K562 (cell line): ENCODE results near the gene VPS4A. TPM values are rescaled to one million over a fixed set of nuclear protein-coding genes. Genes with fewer than 3 reads are reported as not detected.

Experiments
- ARID2 ChIP-seq: fragments of 450-650 bp; IDR thresholded peaks from 2 replicates; pipeline ENCODE4 v1.6.1; 2017; ENCODE audit warnings: antibody characterized with exemption, mild to moderate bottlenecking
- ATF1 ChIP-seq, 2 experiments: fragments of 450-650 bp in 1 of 2; IDR thresholded peaks; 2 replicates each; pipeline ENCODE4 v1.6.1; 2016; ENCODE audit warnings: missing compliant biosample characterization in 1 of 2, missing genetic modification characterization in 1 of 2
- ATF7 ChIP-seq: fragments of 450-650 bp; IDR thresholded peaks from 2 replicates; pipeline ENCODE4 v1.7.1; 2014; ENCODE audit warnings: mild to moderate bottlenecking, moderate library complexity
- CBX8 ChIP-seq: fragments of 200-600 bp; sonication (generic); IDR thresholded peaks from 2 replicates; pipeline ENCODE4 v1.6.1; 2012; ENCODE audit warnings: borderline replicate concordance, mixed run types, low read depth, mild to moderate bottlenecking, moderate library complexity, mixed read lengths, low read length, control low read depth, inconsistent platforms; ENCODE audit not compliant: poor library complexity, severe bottlenecking; ENCODE audit errors: extremely low read depth
- CXXC5 ChIP-seq: fragments of 250-450 bp; sonication (Bioruptor Pico); IDR thresholded peaks from 2 replicates; pipeline ENCODE4 v1.8.0; 2022; ENCODE audit warnings: inconsistent platforms, mild to moderate bottlenecking, moderate library complexity
- ETS2 ChIP-seq: IDR thresholded peaks from 2 replicates; pipeline ENCODE4 v1.6.1; 2016; ENCODE audit warnings: borderline replicate concordance, missing genetic modification characterization, mild to moderate bottlenecking, moderate library complexity, missing compliant biosample characterization; ENCODE audit not compliant: poor library complexity, severe bottlenecking
- FOXP1 ChIP-seq: sonication (generic); formaldehyde crosslinking; IDR thresholded peaks from 2 replicates; pipeline ENCODE4 v1.8.0; 2022; ENCODE audit warnings: mild to moderate bottlenecking, missing genetic modification reagents
- HBP1 ChIP-seq: fragments of 450-650 bp; formaldehyde crosslinking; IDR thresholded peaks from 2 replicates; pipeline ENCODE4 v1.4.0; 2022; ENCODE audit warnings: missing genetic modification characterization
- HDAC2 ChIP-seq: fragments of 450-650 bp; IDR thresholded peaks from 2 replicates; pipeline ENCODE4 v1.6.1; 2016; ENCODE audit warnings: mild to moderate bottlenecking
- HDAC3 ChIP-seq: fragments of 450-650 bp; IDR thresholded peaks from 2 replicates; pipeline ENCODE4 v1.6.1; 2018; ENCODE audit warnings: borderline replicate concordance, mild to moderate bottlenecking, moderate library complexity; ENCODE audit not compliant: partially characterized antibody
- IRF9 ChIP-seq: fragments of 450-650 bp; IDR thresholded peaks from 2 replicates; pipeline ENCODE4 v1.6.1; 2016; ENCODE audit warnings: missing biosample characterization, missing genetic modification characterization
- NRF1 ChIP-seq, 2 experiments: fragments of 450-650 bp; IDR thresholded peaks in 1 of 2; conservative IDR thresholded peaks in 1 of 2; 2 replicates each; pipeline ENCODE4 v1.6.1; 2014; ENCODE audit warnings: mild to moderate bottlenecking in 2 of 2
- PHF20 ChIP-seq: fragments of 450-650 bp; IDR thresholded peaks from 2 replicates; pipeline ENCODE4 v1.6.1; 2018; ENCODE audit not compliant: partially characterized antibody
- POLR2B ChIP-seq: fragments of 450-650 bp; IDR thresholded peaks from 2 replicates; pipeline ENCODE4 v1.6.1; 2018; ENCODE audit warnings: low read depth; ENCODE audit not compliant: partially characterized antibody
- RBM39 ChIP-seq: fragments of 200-400 bp; formaldehyde crosslinking; optimal IDR thresholded peaks from 2 replicates; pipeline ENCODE3; 2018; ENCODE audit warnings: low read depth, low read length
- RHOXF2B ChIP-seq: fragments of 250-450 bp; sonication (Bioruptor Pico); conservative IDR thresholded peaks from 2 replicates; pipeline ENCODE4 v1.5.1; 2021
- SAP30 ChIP-seq: fragments of 200-600 bp; sonication (generic); IDR thresholded peaks from 2 replicates; pipeline ENCODE4 v1.6.1; 2012; ENCODE audit warnings: borderline replicate concordance, low read depth, mild to moderate bottlenecking, moderate library complexity, low read length, control low read depth, inconsistent platforms; ENCODE audit not compliant: insufficient read depth, poor library complexity, severe bottlenecking
- SPI1 ChIP-seq: IDR thresholded peaks from 2 replicates; pipeline ENCODE4 v1.6.1; 2011; ENCODE audit warnings: low read depth, low read length, control low read depth, borderline replicate concordance
- THRB ChIP-seq: fragments of 450-650 bp; formaldehyde crosslinking; conservative IDR thresholded peaks from 2 replicates; pipeline ENCODE4 v1.4.0; 2022; ENCODE audit warnings: mild to moderate bottlenecking, missing genetic modification characterization
- ZNF431 ChIP-seq: sonication (generic); formaldehyde crosslinking; IDR thresholded peaks from 2 replicates; pipeline ENCODE4 v1.8.0; 2022; ENCODE audit warnings: mild to moderate bottlenecking, missing genetic modification reagents
- ZNF639 ChIP-seq, 2 experiments: fragments of 200-800 bp in 1 of 2; sonication (Bioruptor generic) in 1 of 2; sonication (generic) in 1 of 2; formaldehyde crosslinking in 1 of 2; IDR thresholded peaks in 1 of 2; conservative IDR thresholded peaks in 1 of 2; 2 replicates each; pipeline versions ENCODE4 v1.5.0 to v1.6.1; 2016 to 2020; ENCODE audit warnings: missing compliant biosample characterization in 1 of 2, missing genetic modification characterization in 1 of 2, missing genetic modification reagents in 1 of 2
- polyA plus RNA-seq, 8 experiments: library from polyadenylated mRNA; depleted of rRNA in 4 of 8; stranded (reverse) in 5 of 8; unstranded in 3 of 8; fragments of >200 nt; fragmentation: Nextera tagmentation in 2 of 8; fragmentation: Illumina TruSeq in 1 of 8; extraction: Ambion mirVana in 2 of 8; extraction: Trizol in 1 of 8; gene quantifications; 2 replicates each; pipeline versions ENCODE4 v1.2.1 to v1.2.3, GENCODE V29; 2011 to 2014; ENCODE audit warnings: inconsistent platforms in 1 of 8, missing spikeins in 1 of 8
- total RNA-seq, 7 experiments: library from RNA; depleted of rRNA in 6 of 7; stranded (reverse); fragments of >200 nt in 6 of 7; fragmentation: Illumina TruSeq in 2 of 7; extraction: Trizol in 2 of 7; gene quantifications; 2 replicates each; pipeline versions ENCODE4 v1.2.1 to v1.2.3, GENCODE V29; 2011 to 2021; ENCODE audit warnings: low replicate concordance in 1 of 7

The VPS4A gene
- total and polyA plus RNA-seq, 9 of the 15 experiments (the other 6 are each of a cell fraction or from before 2014, with no cell fraction given): 7.6 to 45.4 (median 29.9) TPM

GRCh38 chr16:69339289-69340094 is 28.3 kb downstream of the VPS4A start, which contains the start of the genes COG8 and NIP7 (continued):
- peak; percentile 80 for TF ChIP-seq SAP30
- TF ChIP-seq IRF9: no peak
- TF ChIP-seq SPI1: peak; percentile 43
- TF ChIP-seq RHOXF2B: 0 out of 2 replicates have a peak, but pooled peaks have one; percentile 41
- no peak; the same call in 1 of the 2 replicates for TF ChIP-seq HBP1 (CRISPR knock-in tag)
- peak; percentile 88 for TF ChIP-seq PHF20
- TF ChIP-seq THRB (CRISPR knock-in tag): no peak
- TF ChIP-seq FOXP1: peak; percentile 93
- TF ChIP-seq CXXC5 (CRISPR knock-in tag): peak; percentile 68
- no peak for TF ChIP-seq ZNF431
- TF ChIP-seq CBX8: no peak
- peak; percentile 89 for TF ChIP-seq POLR2B
- peak; percentile 91 for TF ChIP-seq ATF7
- peak; percentile 71 for TF ChIP-seq ATF1 (CRISPR knock-in tag; IDR thresholded peaks at IDR 0.05)
- TF ChIP-seq ATF1 (tag; IDR thresholded peaks at IDR 0.05): peak; percentile 91
- TF ChIP-seq NRF1 (conservative IDR thresholded peaks at IDR 0.05 in 1 of 2, IDR thresholded peaks at IDR 0.05 in 1 of 2): peak; percentile 78 to 81
- no peak for TF ChIP-seq HDAC3
- TF ChIP-seq ETS2 (tag): peak; percentile 93
- TF ChIP-seq RBM39: peak; percentile 78
- TF ChIP-seq HDAC2: peak; percentile 83
- peak in 1 of 2 experiments; percentile 95; a peak in 2 of 4 replicates for TF ChIP-seq ZNF639 (CRISPR knock-in tag; conservative IDR thresholded peaks at IDR 0.05 in 1 of 2, IDR thresholded peaks at IDR 0.05 in 1 of 2)
- no peak for TF ChIP-seq ARID2
